ENCODE results near the gene NHLH2. TPM values are rescaled to one million over a fixed set of nuclear protein-coding genes. Genes with fewer than 3 reads are reported as not detected.

NHLH2 gene
- total RNA-seq, 1 experiment from 2014 or later = 0.07 TPM

DNA sequence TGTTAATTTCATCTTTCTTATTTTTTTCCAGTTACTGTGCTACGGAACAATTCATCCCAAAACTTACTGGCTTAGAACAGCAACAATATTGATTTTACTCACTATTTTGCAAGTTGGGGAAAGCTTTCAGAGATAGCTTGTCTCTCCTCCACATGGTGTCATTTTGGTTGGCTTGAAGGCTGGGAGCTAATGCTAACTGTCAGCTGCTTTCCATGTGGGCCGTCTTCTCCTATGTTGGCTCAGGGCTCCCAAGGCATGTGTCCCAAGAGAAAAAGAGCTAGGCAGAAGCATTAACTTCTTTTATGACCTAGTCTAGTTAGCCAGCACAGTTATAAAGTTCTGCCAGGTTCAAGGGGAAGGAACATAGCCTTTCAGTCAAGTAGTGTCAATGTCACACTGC is 38.5 kb downstream of the NHLH2 start:
- no peak for DNase-seq (ENCODE audit: low spot score)

DNA sequence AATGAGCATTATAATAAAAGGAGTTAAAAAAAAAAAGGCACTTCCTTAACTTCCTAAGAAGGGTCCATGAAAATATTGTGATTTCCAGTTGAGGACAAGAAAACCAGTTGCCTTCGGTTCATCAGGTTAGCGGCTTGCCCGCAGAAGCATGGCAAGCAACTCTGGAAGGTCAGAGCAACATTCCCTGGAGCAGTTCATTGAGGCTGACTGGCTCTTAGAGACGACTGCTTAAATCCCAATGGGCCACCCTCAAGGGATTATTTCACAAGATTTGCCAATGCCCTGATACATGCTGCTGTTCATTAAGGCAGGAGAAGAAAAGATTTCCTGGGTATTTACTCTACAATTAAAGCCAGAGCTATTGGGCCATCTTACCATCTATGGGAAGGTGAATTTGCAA is 43.4 kb downstream of the NHLH2 start:
- DNase-seq (ENCODE audit: low spot score) = no peak

DNA sequence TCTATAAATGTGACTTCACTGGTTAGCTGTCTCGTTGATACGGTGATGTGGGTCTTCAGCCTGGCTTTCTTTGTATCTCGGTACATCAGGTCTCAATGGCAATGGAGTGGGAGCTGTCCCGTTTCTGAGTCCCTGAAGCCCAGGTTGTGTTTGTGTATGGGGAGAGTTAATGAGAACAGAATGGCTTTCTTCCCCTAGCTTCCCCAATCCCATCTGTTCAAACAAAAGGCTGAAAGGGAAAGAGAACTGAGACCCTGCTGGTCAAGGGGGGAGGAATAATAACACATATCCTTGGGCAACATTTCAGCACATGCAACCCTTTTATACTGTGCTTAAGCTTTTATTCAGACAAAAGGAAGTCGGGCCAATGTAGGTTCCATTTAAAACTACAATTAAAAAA is 44.0 kb downstream of the NHLH2 start:
- no peak for DNase-seq (ENCODE audit: low spot score)

DNA sequence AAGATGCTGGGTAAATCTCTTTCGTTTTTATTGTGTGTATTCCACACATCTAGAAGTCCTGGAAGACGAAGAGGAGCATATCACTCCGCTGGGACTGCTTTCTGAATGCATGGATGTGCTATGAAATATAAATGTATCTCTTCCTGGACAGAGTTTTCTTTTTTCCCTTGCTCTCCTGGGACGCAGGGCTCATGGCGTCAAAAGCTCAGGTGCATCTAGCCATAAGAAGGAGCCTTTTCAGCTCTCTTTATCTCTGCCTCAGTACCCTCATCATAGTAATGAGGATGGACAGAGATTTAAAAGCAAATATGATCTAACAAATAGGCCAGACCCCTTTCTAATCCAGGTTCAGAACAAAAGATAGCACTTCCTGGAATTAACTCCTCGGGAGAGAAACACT is 44.9 kb downstream of the NHLH2 start:
- no peak for DNase-seq (ENCODE audit: low spot score)

DNA sequence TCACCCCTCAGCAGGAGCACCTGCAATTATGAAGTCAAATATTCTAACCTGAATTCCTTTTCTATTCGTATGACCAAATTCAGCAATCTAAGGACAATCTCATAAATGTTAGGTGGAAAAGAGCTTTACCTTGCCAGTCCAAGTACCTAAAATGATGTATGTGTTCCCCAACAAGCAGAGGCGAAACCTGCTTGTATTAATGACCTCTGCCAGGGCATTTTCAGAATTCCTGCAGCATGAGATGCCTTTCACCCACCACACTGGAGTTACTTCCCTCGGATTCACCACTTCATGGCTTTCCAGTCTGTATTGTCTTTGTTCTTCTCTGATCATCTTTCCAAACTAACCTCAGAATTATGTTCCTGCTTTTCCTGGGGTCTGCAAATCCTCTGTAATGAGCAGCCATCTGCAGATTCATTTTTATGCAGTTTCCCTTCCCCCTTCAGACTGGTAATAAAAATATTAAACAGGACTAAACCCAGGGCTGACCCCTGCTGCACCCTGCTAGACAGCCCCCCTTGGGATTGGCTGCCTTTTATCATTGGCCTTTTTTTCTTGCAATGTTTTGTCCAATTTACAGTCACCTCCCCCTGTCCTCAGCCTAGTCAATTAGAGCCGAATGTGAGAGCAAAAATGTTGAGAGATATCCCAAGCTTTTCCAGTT is 45.8 kb downstream of the NHLH2 start:
- no peak for DNase-seq (ENCODE audit: low spot score)

DNA sequence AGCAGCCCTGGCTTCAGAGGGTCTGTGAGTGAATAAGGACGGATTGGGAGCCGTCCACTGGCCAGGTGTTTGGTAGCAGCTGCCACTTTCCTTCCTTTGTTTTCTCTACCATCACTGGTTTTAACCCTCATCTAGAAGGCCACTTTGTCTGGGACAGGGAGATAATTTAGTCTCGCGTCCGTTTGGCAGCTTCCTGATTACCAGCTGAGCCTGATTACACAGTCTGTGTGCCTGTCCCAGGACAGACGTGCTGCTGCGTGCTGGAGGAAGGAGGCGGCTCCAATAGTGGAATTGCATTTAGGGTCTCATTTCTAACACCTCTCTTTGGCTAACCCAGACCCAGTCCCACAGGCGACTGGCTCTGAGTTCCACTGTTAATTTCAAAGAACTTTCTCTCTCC is 47.8 kb downstream of the NHLH2 start:
- no peak for DNase-seq (ENCODE audit: low spot score)

DNA sequence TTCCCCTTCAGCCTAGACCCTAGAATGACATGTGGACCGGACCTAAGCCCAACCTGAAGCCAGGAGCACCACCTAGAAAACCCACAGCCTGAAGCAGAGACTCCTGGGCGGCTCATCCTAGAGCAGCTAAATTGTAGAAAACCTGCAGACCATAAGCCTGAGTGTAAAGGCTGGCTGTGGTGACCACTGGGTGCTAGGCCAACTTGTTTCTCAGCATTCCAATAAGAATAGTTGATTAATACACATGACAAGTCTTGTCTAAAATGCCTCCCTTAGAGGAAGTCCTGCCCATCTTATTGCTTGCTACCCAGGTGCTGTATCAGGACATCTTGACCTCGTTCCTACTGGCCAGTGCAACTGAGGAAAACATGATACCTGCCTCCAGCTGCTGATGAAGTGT is 49.1 kb downstream of the NHLH2 start:
- DNase-seq (ENCODE audit: low spot score) = no peak

DNA sequence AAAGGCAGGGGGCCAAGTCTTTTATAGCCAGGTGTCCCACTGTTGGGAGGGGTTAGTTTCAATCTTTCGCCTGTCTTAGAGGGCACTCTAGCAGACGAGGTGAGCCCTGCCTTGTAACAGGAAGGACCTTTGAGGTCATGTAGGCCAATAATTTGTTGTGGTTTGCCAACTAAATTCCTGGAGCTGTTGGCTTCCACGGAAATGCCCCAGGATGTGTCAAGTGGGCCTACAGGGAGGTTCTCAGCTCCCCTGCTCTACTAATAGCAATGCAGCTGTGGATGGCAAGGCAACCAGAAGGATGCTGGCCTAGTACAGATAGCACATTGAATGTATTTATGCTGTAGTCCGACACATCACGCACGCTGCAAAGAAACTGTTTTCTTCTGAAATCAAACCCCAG is 50.1 kb downstream of the NHLH2 start:
- DNase-seq (ENCODE audit: low spot score) = no peak

DNA sequence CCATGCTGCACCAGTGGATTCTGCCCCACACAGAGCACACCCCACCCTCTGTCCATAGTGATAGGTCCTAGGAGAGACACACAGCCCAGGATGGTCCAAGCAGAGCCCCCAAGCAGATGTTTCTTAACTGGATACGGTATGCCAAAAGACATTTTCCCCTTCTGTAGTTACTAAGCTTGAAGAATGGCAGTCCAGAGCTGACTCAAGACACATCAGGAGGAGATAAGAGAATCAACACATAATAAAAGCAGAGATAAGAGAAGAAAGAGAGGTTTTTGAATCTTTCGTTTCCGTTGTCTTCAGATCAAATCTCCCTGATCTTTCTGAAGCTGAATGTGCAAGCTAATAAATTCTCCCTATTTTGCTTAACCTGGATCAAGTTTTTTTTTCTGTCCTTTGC is 50.6 kb downstream of the NHLH2 start:
- DNase-seq (ENCODE audit: low spot score) = no peak

Other genes starting within 250 kb of the NHLH2 start
- gene VANGL1, start 199.2 kb downstream of the NHLH2 start, total RNA-seq (2014; rRNA removed; shearing (Covaris generic)) = 21.9 and 29.9 TPM in 2 replicates
- not detected in 2 replicates for gene CASQ2, start 72.4 kb downstream of the NHLH2 start, total RNA-seq (2014; rRNA removed; shearing (Covaris generic))
- gene SLC22A15, start 135.4 kb upstream of the NHLH2 start, total RNA-seq (2014; rRNA removed; shearing (Covaris generic)) = 1.3 and 4.3 TPM in 2 replicates

Measured in A172 (cell line).